Upper lobe of left lung (tissue), 6 donors: Measurements from ENCODE around the gene MED20. TPM values are rescaled to one million over a fixed set of nuclear protein-coding genes. Genes with fewer than 3 reads are reported as not detected.
A peak's percentile ranks its signal among the peaks of the same experiment; 100 is the strongest.

Experiments
- ATAC-seq, 2 donors: fragments of 200-7000 bp; cut with Tn5 transposase; one replicate each; pipeline ENCODE4 v1.9.1; 2022; ENCODE audit warnings: mild to moderate bottlenecking in 2 of 2, moderate library complexity in 2 of 2; ENCODE audit not compliant: low FRiP score in 2 of 2
- DNase-seq, 2 donors: peaks; one replicate each; pipeline ENCODE4 v3.0.0-alpha.2; 2019 to 2020
- H3K27ac ChIP-seq, 4 donors: fragments of 200-600 bp; sonication (generic); one replicate each; pipeline ENCODE4 v1.5.1; 2016 to 2019
- H3K27me3 ChIP-seq, 4 donors: fragments of 200-600 bp; sonication (generic); one replicate each; pipeline ENCODE4 v1.5.1; 2017 to 2019
- H3K36me3 ChIP-seq, 4 donors: fragments of 200-600 bp; sonication (generic); one replicate each; pipeline ENCODE4 v1.5.1; 2016 to 2019
- H3K4me1 ChIP-seq, 4 donors: fragments of 200-600 bp; sonication (generic); one replicate each; pipeline ENCODE4 v1.5.1; 2018 to 2019
- H3K4me3 ChIP-seq, 4 donors: fragments of 200-600 bp; sonication (generic); one replicate each; pipeline ENCODE4 v1.5.1; 2017 to 2019; ENCODE audit warnings: mild to moderate bottlenecking in 2 of 4, moderate library complexity in 1 of 4
- H3K9me3 ChIP-seq, 4 donors: fragments of 200-600 bp; sonication (generic); one replicate each; pipeline ENCODE4 v1.5.1; 2018 to 2019
- CTCF ChIP-seq, 6 experiments: fragments of 450-650 bp in 4 of 6; fragments of 200-600 bp in 2 of 6; sonication (generic) in 2 of 6; IDR thresholded peaks; one replicate each; pipeline ENCODE4 v1.5.1; 2016 to 2019; ENCODE audit warnings: antibody characterized with exemption in 6 of 6
- EP300 ChIP-seq, 4 donors: sonication (generic); formaldehyde crosslinking; IDR thresholded peaks; one replicate each; pipeline ENCODE4 v1.5.1; 2017; ENCODE audit warnings: antibody characterized with exemption in 4 of 4, control low read depth in 2 of 4
- POLR2A ChIP-seq, 4 donors: fragments of 450-650 bp; IDR thresholded peaks; one replicate each; pipeline ENCODE4 v1.5.1; 2016 to 2017; ENCODE audit warnings: antibody characterized with exemption in 4 of 4, mild to moderate bottlenecking in 2 of 4
- POLR2AphosphoS5 ChIP-seq, 2 donors: sonication (generic); formaldehyde crosslinking; IDR thresholded peaks; one replicate each; pipeline ENCODE4 v1.5.1; 2017; ENCODE audit warnings: antibody characterized with exemption in 2 of 2
- WGBS, 2 donors: methylation state at CpG; one replicate each; pipeline ENCODE4 v1.1.5; 2017 to 2018; 5-methylcytosine and 5-hydroxymethylcytosine counted together
- total RNA-seq, 6 donors: library from RNA; depleted of rRNA in 4 of 6; stranded (reverse); fragments of >200 nt in 4 of 6; gene quantifications; one replicate each; pipeline versions ENCODE4 v1.1.0 to v1.2.1, GENCODE V29; 2016 to 2021
- donor health status: DM: no; HTN: no; CAD: no; lungs with moderate emphysema.
- donor health status: DM: no; HTN: yes; CAD: no; lungs with severe emphysema.

MED20 gene
- total RNA-seq, 6 donors from 2014 or later, result 6.4 to 19.9 (median 15.3) TPM

DNA sequence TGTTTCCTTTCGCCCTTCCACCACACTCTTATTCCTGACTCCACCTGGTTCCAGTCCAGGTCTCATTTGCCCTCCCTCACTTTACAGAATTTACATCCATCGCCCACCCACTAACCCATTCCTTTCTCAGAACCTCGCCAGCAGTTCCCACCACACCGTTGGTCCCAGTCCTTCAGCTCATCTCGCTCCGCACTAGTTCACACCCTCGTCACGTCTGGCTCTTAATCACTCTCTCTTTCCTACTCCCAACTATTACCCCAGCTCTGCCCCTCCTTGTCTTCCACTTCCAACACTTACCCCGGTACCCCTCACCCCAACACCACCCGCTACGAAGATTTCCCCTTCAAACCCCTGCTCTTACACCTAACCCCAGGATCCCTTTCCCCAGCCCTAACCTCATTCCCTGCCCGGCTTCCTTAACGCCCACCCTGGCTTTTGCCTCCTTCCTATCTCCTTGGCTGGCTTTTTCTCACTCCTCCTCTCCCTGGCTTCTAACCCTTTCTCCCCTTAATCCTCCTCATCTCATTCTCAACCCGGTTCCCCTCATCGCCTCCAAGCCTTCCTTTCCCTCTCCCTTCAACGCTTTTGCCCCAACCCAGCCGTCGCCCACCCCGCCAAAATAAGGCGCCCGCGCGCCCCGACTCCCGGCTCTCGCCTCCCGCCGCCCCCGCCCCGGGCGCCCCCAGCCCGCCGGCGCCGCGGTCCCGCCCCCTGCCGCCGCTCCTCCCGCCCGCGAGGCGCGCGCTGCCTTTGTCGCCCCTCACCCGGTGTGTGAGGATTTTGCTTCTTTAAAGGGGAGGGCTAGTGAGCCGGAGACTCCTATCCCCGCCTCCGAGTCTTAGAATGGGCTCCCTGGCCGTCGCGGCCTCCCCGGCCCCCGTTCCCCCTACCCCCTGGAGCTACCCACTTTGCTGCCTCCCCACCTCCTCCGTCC lies 26.3 kb downstream of the MED20 start:
- Histone ChIP-seq H3K4me1 (peaks cover 11 to 30% (median 24%) of the 10 kb centered on the region in 4 donors), H3K36me3 (no peaks in the 10 kb centered on the region), H3K4me3 (peak overlapping the region; percentile 62 to 92 (median 74)), H3K9me3 (no peaks in the 10 kb centered on the region), H3K27ac (peak overlapping the region; percentile 81 to 90 (median 82)), H3K27me3 (no peaks in the 10 kb centered on the region)
- ATAC-seq (peak; percentile 68 to 76), DNase-seq (no peak)
- 2% methylated on average over 30 to 31 of the region's 56 CpGs for WGBS, 2 donors
- TF ChIP-seq CTCF (IDR thresholded peaks at IDR 0.05) (no peak), POLR2AphosphoS5 (IDR thresholded peaks at IDR 0.05) (no peak), EP300 (IDR thresholded peaks at IDR 0.05) (no peak), POLR2A (IDR thresholded peaks at IDR 0.05) (no peak)

GRCh38 chr6:41892921-41893564 lies 27.9 kb downstream of the MED20 start:
- no peaks in the 10 kb centered on the region for H3K36me3 ChIP-seq
- no peak overlapping the region for H3K4me3 ChIP-seq
- DNase-seq (no peak), ATAC-seq (no peak)
- TF ChIP-seq POLR2A (IDR thresholded peaks at IDR 0.05) (no peak), CTCF (IDR thresholded peaks at IDR 0.05) (no peak), EP300 (IDR thresholded peaks at IDR 0.05) (no peak), POLR2AphosphoS5 (IDR thresholded peaks at IDR 0.05) (no peak)
- H3K27ac ChIP-seq, result no peak overlapping the region
- H3K9me3 ChIP-seq, result no peaks in the 10 kb centered on the region
- H3K4me1 ChIP-seq, result peaks cover 11 to 30% (median 24%) of the 10 kb centered on the region in 4 donors
- H3K27me3 ChIP-seq, result no peaks in the 10 kb centered on the region
- WGBS, 2 donors, result 63% methylated on average over 4 of the region's 4 CpGs

- no peak for DNase-seq
- Histone ChIP-seq H3K27me3 (no peaks in the 10 kb centered on the region), H3K4me1 (peaks cover 0 to 2% (median 0%) of the 10 kb centered on the region in 4 donors), H3K27ac (no peak overlapping the region), H3K4me3 (no peak overlapping the region), H3K9me3 (no peaks in the 10 kb centered on the region), H3K36me3 (no peaks in the 10 kb centered on the region)
- no peak for ATAC-seq
- TF ChIP-seq POLR2AphosphoS5 (IDR thresholded peaks at IDR 0.05) (no peak), EP300 (IDR thresholded peaks at IDR 0.05) (no peak), CTCF (IDR thresholded peaks at IDR 0.05) (no peak), POLR2A (IDR thresholded peaks at IDR 0.05) (no peak)
- WGBS, 2 donors, result 70 to 75% methylated on average over 4 of the region's 4 CpGs
Measured at GRCh38 chr6:41887331-41887751, 33.6 kb downstream of the MED20 start.

- Histone ChIP-seq H3K36me3 (no peaks in the 10 kb centered on the region), H3K4me1 (peaks cover 0 to 2% (median 0%) of the 10 kb centered on the region in 4 donors), H3K9me3 (no peaks in the 10 kb centered on the region), H3K27ac (no peak overlapping the region), H3K4me3 (no peak overlapping the region), H3K27me3 (no peaks in the 10 kb centered on the region)
- ATAC-seq (no peak), DNase-seq (no peak)
- WGBS, 2 donors, result 74 to 88% methylated on average over 1 of the region's 1 CpG
- TF ChIP-seq EP300 (IDR thresholded peaks at IDR 0.05) (no peak), POLR2AphosphoS5 (IDR thresholded peaks at IDR 0.05) (no peak), POLR2A (IDR thresholded peaks at IDR 0.05) (no peak), CTCF (IDR thresholded peaks at IDR 0.05) (no peak)
Measured at GRCh38 chr6:41885930-41886329, 35.0 kb downstream of the MED20 start.
